Measurements from ENCODE around the gene TARS3.

TARS3 gene

DNA sequence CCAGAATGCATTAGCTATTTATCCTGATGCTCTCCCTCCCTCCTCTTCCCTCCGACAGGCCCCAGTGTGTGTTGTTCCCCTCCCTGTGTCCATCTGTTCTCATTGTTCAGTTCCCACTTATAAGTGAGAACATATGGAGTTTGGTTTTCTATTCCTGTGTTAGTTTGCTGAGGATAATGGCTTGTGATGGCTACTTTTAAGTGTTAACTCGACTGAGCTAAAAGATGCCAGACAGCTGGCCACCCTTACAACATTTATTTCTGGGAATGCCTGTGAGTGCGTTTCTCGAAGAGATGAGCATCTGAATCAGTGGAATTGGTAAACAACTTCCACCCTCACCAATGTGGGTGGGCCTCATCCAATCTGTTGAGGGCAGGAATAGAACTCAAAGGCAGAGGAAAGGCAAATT lies 47.3 kb downstream of the TARS3 start:
- Histone ChIP-seq H3K27me3 (ENCODE audit: insufficient read depth, poor library complexity, severe bottlenecking) (no peaks in the 10 kb centered on the region), H3K27ac (replicated peaks) (no peak overlapping the region), H3K4me3 (replicated peaks; ENCODE audit: insufficient read depth, low read length) (no peak overlapping the region)
- no peak for DNase-seq (ENCODE audit: low read depth in 1 of 2, low spot score in 1 of 2)
- TF ChIP-seq, protein P1, sequence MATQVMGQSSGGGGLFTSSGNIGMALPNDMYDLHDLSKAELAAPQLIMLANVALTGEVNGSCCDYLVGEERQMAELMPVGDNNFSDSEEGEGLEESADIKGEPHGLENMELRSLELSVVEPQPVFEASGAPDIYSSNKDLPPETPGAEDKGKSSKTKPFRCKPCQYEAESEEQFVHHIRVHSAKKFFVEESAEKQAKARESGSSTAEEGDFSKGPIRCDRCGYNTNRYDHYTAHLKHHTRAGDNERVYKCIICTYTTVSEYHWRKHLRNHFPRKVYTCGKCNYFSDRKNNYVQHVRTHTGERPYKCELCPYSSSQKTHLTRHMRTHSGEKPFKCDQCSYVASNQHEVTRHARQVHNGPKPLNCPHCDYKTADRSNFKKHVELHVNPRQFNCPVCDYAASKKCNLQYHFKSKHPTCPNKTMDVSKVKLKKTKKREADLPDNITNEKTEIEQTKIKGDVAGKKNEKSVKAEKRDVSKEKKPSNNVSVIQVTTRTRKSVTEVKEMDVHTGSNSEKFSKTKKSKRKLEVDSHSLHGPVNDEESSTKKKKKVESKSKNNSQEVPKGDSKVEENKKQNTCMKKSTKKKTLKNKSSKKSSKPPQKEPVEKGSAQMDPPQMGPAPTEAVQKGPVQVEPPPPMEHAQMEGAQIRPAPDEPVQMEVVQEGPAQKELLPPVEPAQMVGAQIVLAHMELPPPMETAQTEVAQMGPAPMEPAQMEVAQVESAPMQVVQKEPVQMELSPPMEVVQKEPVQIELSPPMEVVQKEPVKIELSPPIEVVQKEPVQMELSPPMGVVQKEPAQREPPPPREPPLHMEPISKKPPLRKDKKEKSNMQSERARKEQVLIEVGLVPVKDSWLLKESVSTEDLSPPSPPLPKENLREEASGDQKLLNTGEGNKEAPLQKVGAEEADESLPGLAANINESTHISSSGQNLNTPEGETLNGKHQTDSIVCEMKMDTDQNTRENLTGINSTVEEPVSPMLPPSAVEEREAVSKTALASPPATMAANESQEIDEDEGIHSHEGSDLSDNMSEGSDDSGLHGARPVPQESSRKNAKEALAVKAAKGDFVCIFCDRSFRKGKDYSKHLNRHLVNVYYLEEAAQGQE (IDR thresholded peaks at IDR 0.05; ENCODE audit: insufficient replicate concordance, low read depth): no peak
- TF ChIP-seq POLR2AphosphoS5 (IDR thresholded peaks at IDR 0.05; ENCODE audit: low read depth) (no peak), SPI1 (IDR thresholded peaks at IDR 0.05; ENCODE audit: borderline replicate concordance, low read depth) (no peak), GABPA (IDR thresholded peaks at IDR 0.05; ENCODE audit: low read depth) (no peak)

DNA sequence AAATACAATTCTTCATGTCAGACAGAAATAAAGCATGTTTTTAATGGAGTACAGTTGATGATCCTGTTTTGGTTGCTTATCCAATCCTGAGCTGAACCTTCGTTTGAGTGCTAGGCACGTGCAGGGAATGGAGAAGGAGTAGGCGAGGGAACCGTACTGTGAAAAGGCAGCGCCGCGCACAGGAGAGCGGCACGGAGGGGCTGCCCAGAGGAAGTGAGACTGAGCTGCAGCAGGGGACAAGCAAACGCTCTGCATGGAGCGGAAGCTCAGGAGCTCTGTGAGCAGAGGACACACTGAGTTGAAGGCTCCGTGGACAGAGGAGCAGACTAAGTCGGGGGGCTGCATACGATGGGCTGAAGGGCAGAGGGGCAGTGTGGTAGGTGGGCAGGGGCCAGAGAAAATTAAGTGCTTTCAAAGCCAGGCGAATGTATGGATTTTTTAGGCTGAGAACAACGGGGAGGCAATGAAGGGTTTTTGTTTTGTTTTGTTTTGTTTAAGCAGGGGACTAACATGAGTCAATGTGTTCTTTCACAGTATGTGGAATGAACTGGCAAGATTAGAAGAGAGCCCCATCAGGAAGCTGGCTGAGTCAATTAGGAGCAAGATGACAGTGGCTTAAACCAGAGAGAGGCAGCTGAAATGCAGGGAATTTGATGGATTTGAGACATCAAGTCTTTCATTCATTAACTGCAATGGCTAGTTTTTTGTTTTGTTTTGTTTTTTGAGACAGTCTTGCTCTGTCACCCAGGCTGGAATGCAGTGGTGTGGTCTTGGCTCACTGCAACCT lies 48.3 kb downstream of the TARS3 start:
- no peak for DNase-seq (ENCODE audit: low read depth in 1 of 2, low spot score in 1 of 2)
- H3K27ac ChIP-seq (replicated peaks): no peak overlapping the region
- TF ChIP-seq GABPA (IDR thresholded peaks at IDR 0.05; ENCODE audit: low read depth): no peak
- no peak for TF ChIP-seq POLR2AphosphoS5 (IDR thresholded peaks at IDR 0.05; ENCODE audit: low read depth)
- TF ChIP-seq, protein P1 (IDR thresholded peaks at IDR 0.05; ENCODE audit: insufficient replicate concordance, low read depth): no peak
- TF ChIP-seq, protein P2, sequence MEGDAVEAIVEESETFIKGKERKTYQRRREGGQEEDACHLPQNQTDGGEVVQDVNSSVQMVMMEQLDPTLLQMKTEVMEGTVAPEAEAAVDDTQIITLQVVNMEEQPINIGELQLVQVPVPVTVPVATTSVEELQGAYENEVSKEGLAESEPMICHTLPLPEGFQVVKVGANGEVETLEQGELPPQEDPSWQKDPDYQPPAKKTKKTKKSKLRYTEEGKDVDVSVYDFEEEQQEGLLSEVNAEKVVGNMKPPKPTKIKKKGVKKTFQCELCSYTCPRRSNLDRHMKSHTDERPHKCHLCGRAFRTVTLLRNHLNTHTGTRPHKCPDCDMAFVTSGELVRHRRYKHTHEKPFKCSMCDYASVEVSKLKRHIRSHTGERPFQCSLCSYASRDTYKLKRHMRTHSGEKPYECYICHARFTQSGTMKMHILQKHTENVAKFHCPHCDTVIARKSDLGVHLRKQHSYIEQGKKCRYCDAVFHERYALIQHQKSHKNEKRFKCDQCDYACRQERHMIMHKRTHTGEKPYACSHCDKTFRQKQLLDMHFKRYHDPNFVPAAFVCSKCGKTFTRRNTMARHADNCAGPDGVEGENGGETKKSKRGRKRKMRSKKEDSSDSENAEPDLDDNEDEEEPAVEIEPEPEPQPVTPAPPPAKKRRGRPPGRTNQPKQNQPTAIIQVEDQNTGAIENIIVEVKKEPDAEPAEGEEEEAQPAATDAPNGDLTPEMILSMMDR (IDR thresholded peaks at IDR 0.05; ENCODE audit: insufficient read depth, low read length): no peak
- no peak for TF ChIP-seq SPI1 (IDR thresholded peaks at IDR 0.05; ENCODE audit: borderline replicate concordance, low read depth)
- no peaks in the 10 kb centered on the region for H3K27me3 ChIP-seq (ENCODE audit: insufficient read depth, poor library complexity, severe bottlenecking)
- no peak overlapping the region for H3K4me3 ChIP-seq (replicated peaks; ENCODE audit: insufficient read depth, low read length)

DNA sequence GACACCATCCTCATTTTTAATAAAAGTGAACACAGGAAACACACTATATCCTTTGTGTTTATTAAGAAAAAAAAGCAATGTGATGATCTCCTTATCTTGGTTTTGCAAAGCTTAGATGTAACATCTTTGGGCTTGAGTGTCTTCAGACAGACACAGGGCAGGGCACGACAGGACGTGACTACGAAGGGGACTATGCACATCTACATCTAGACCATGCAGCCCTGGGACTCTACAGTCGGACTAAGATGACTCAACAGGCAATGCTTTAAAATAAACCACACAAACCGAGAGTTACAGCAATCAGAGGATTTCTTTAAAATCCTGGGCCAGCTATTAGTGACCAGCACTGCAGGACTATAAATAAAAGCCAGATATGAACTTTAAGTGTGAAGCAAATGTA lies 49.3 kb downstream of the TARS3 start:
- Histone ChIP-seq H3K4me3 (replicated peaks; ENCODE audit: insufficient read depth, low read length) (no peak overlapping the region), H3K27me3 (ENCODE audit: insufficient read depth, poor library complexity, severe bottlenecking) (no peaks in the 10 kb centered on the region), H3K27ac (replicated peaks) (no peak overlapping the region)
- DNase-seq (ENCODE audit: low read depth in 1 of 2, low spot score in 1 of 2): no peak
- TF ChIP-seq, protein P1 (IDR thresholded peaks at IDR 0.05; ENCODE audit: insufficient replicate concordance, low read depth): no peak
- TF ChIP-seq, protein P2 (IDR thresholded peaks at IDR 0.05; ENCODE audit: insufficient read depth, low read length): no peak
- no peak for TF ChIP-seq GABPA (IDR thresholded peaks at IDR 0.05; ENCODE audit: low read depth)
- no peak for TF ChIP-seq SPI1 (IDR thresholded peaks at IDR 0.05; ENCODE audit: borderline replicate concordance, low read depth)
- TF ChIP-seq POLR2AphosphoS5 (IDR thresholded peaks at IDR 0.05; ENCODE audit: low read depth): no peak

Measured in HL-60 (cell line).